Activated CD4-positive, alpha-beta T cell treated with anti-CD3 and anti-CD28 coated beads, Interleukin-2, amount 10 ng/mL, durations not matched to agents 7 days and 5 days (primary cell): Measurements from ENCODE around the gene NFKB1. TPM values are rescaled to one million over a fixed set of nuclear protein-coding genes. Genes with fewer than 3 reads are reported as not detected.
A peak's percentile ranks its signal among the peaks of the same experiment; 100 is the strongest.

Experiments used
- CTCF ChIA-PET: fragments of 350-600 bp; sonication (Branson Sonifier 250); formaldehyde crosslinking; loops from one replicate; lab custom pipeline; 2021; ENCODE audit warnings: antibody characterized with exemption; lab: Charles Lee
- POLR2A ChIA-PET: fragments of 350-600 bp; sonication (Branson Sonifier 250); formaldehyde crosslinking; loops from one replicate; lab custom pipeline; 2021; ENCODE audit warnings: antibody characterized with exemption; lab: Charles Lee
- DNase-seq: peaks from one replicate; pipeline ENCODE4 v3.0.0-alpha.2; 2020
- H3K27ac Mint-ChIP-seq: one replicate; pipeline ENCODE4 v1.8.0; 2021; ENCODE audit warnings: mild to moderate bottlenecking, moderate library complexity, mixed read lengths
- H3K27me3 Mint-ChIP-seq: one replicate; pipeline ENCODE4 v1.8.0; 2021; ENCODE audit warnings: mixed read lengths
- H3K36me3 Mint-ChIP-seq: one replicate; pipeline ENCODE4 v1.8.0; 2021; ENCODE audit warnings: low read depth, mixed read lengths
- H3K4me1 Mint-ChIP-seq: one replicate; pipeline ENCODE4 v1.8.0; 2021; ENCODE audit warnings: mixed read lengths
- H3K4me3 Mint-ChIP-seq: one replicate; pipeline ENCODE4 v1.8.0; 2021; ENCODE audit warnings: mild to moderate bottlenecking, moderate library complexity, mixed read lengths
- H3K9me3 Mint-ChIP-seq: one replicate; pipeline ENCODE4 v1.8.0; 2021; ENCODE audit warnings: mixed read lengths
- total RNA-seq, 2 experiments: library from RNA; stranded (reverse); gene quantifications; one replicate each; pipeline ENCODE4 v1.2.3, GENCODE V29; 2021

Gene NFKB1
- total RNA-seq, 2 experiments from 2014 or later: 135 to 142 TPM

DNA sequence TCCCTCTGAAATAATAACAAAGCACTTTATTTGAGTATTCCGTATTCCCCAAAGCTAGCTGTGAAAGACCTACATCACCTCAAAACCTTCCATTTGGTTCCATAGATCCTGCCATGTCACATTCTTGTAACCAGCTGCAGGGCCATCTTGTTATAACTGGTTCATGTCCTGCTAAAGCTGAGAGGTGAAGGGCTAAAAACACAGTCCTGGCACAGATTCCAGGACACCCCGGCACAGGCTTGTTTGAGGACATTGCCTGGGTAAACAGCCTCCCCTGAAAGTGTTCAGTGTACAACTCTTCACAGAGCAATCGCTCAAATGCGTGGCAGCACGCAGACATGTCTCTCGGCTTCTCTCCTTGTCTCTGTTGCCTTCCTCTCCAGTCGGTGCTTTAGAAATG, 130.5 kb downstream of the NFKB1 start:
- no peaks in the 10 kb centered on the region for H3K9me3 Mint-ChIP-seq
- no peak for DNase-seq
- peaks cover 31% of the 10 kb centered on the region for H3K36me3 Mint-ChIP-seq
- ChIA-PET CTCF (no interaction called here), POLR2A (no interaction called here)
- no peak overlapping the region for H3K4me3 Mint-ChIP-seq
- H3K27ac Mint-ChIP-seq: peak overlapping the region; percentile 15
- H3K4me1 Mint-ChIP-seq: peaks cover 49% of the 10 kb centered on the region
- no peaks in the 10 kb centered on the region for H3K27me3 Mint-ChIP-seq

DNA sequence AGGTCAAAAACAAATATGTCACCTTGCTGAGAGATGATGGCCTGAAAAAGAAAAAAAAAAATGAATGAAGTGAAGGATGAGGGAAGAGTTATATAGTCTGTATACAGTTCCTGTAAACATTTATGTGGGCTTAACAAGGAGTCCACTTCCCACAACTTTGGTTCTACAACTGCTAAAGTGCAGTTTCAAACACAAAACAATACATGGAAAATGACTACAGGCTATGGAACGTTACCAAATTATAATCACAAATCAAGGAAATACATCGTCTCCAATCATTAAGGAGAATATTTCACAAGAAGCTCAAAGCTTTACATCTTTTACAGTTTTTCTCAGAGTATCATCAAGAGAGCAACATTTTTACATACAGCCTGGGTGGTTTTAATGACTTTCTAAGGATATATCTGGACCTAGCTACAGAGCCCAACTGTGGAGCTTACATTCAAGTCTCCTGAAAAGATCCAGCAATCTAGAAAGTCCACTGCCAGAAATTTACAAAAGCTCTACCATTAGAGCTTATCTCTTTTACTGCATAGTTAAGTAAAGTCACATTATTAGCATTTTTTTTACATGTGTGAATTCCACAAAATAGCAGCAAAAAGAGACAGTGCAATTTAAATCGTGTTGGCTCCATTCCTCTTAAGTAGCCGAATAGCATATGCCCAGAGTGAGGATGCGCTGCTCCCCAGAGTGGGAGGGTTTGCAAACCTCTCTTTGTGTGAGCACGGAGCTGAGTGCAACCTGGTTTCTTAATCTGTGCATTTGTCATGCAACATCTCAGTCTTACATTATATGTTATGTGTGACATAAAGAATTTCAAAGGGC, 131.3 kb downstream of the NFKB1 start:
- Mint-ChIP-seq H3K27ac (no peak overlapping the region), H3K36me3 (peaks cover 33% of the 10 kb centered on the region), H3K4me3 (no peak overlapping the region), H3K4me1 (peaks cover 41% of the 10 kb centered on the region), H3K27me3 (no peaks in the 10 kb centered on the region), H3K9me3 (no peaks in the 10 kb centered on the region)
- ChIA-PET POLR2A (no interaction called here), CTCF (interaction anchor here (0.9 kb wide), 2 partner anchors 72 to 202 kb away, joined by 3 read pairs; no protein-coding TSS in a partner anchor)
- DNase-seq: no peak

DNA sequence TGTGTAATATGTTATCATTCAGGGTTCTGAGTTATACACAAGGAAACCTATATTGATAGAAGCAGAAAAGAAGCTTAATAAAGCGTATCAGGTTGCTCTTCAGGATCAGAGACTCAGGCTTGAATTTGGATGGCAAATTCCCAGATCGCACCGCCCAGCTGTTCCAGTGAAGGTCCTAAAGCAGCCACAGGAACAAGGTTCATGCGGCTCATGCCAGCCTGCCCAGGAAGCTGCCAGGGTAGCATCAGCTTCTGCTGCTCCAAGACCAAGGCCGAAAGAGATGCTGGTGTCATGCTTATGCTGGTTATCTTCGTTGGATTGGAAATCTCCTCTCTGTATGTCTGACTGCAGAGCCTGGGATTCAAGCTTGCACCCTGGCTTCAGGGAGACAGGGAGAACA, 131.9 kb downstream of the NFKB1 start:
- ChIA-PET POLR2A (no interaction called here), CTCF (interaction anchor here (0.9 kb wide), 2 partner anchors 71 to 202 kb away, joined by 3 read pairs; no protein-coding TSS in a partner anchor)
- Mint-ChIP-seq H3K4me1 (peaks cover 37% of the 10 kb centered on the region), H3K4me3 (no peak overlapping the region), H3K36me3 (peaks cover 38% of the 10 kb centered on the region), H3K27me3 (no peaks in the 10 kb centered on the region), H3K9me3 (no peaks in the 10 kb centered on the region), H3K27ac (no peak overlapping the region)
- no peak for DNase-seq

DNA sequence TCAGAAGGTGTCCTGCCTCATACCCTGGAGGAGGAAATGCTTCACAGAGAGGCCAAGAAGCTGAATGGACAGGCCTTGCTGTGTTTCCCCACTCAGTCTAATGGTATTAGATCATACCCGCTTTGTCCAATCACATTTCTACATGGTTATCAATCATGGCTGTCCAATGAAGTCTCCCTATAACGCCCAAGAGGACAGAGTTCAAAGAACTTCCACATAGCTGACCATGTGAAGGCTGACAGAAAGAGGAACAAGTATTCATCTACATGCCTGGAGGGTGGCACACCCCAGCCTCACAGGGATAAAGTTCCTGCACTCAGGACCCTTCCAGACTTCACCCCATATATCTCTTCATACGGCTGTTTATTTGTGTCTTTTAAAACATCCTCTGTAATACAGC, 136.2 kb downstream of the NFKB1 start:
- Mint-ChIP-seq H3K9me3 (no peaks in the 10 kb centered on the region), H3K36me3 (peaks cover 35% of the 10 kb centered on the region), H3K4me3 (no peak overlapping the region), H3K27me3 (no peaks in the 10 kb centered on the region), H3K4me1 (peaks cover 15% of the 10 kb centered on the region), H3K27ac (no peak overlapping the region)
- no peak for DNase-seq
- ChIA-PET POLR2A (no interaction called here), CTCF (interaction anchor here (0.6 kb wide), 1 partner anchor 36 kb away, joined by 3 read pairs; no protein-coding TSS in a partner anchor)

DNA sequence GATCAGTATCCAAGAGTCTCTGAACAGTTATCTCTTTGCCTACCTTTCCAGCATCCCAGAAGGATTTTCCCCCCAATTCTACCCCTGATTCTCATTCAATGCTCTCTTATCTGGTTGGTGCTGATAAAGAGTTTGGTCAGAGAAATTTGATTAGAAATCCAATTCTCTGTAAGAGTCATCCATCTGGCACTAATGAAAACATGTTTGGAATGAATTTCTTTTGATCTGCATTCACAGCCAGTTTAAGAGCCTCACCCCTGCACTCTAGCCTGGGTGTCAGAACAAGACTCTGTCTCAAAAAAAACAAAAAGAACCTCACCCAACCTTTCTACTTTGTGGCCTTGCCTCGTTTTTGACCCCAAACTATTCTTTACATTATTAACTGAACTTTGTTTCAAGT, 137.5 kb downstream of the NFKB1 start:
- no peaks in the 10 kb centered on the region for H3K9me3 Mint-ChIP-seq
- H3K4me3 Mint-ChIP-seq: no peak overlapping the region
- H3K27me3 Mint-ChIP-seq: no peaks in the 10 kb centered on the region
- CTCF ChIA-PET: no interaction called here
- POLR2A ChIA-PET: no interaction called here
- peak overlapping the region; percentile 68 for H3K27ac Mint-ChIP-seq
- H3K4me1 Mint-ChIP-seq: peaks cover 15% of the 10 kb centered on the region
- H3K36me3 Mint-ChIP-seq: peaks cover 31% of the 10 kb centered on the region
- DNase-seq: no peak

DNA sequence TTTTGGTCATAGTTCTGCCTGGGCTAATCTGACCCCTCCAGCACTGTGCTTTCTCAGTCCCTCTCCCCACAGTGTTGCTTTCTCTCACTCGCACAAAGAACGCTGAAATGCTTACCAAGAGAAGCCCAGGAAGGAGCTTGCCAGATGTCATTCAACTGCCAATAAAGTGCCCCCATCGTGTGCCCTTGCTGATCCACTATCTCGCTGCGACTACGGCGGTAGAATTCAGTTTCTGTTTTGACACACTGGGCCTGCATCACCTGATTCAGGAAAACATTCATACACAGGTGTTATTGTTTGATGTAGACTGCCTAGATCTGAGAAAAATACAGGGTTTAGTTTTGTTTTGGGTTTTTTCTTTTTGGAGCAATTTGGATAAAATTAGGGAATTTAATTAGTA, 138.4 kb downstream of the NFKB1 start:
- ChIA-PET CTCF (interaction anchor here (0.8 kb wide), 2 partner anchors 10 to 21 kb away, joined by 3 read pairs; no protein-coding TSS in a partner anchor), POLR2A (no interaction called here)
- H3K27ac Mint-ChIP-seq: peak overlapping the region; percentile 73
- no peaks in the 10 kb centered on the region for H3K27me3 Mint-ChIP-seq
- peak overlapping the region; percentile 39 for H3K4me3 Mint-ChIP-seq
- DNase-seq: peak; percentile 22
- H3K4me1 Mint-ChIP-seq: peaks cover 14% of the 10 kb centered on the region
- peaks cover 33% of the 10 kb centered on the region for H3K36me3 Mint-ChIP-seq
- H3K9me3 Mint-ChIP-seq: no peaks in the 10 kb centered on the region

DNA sequence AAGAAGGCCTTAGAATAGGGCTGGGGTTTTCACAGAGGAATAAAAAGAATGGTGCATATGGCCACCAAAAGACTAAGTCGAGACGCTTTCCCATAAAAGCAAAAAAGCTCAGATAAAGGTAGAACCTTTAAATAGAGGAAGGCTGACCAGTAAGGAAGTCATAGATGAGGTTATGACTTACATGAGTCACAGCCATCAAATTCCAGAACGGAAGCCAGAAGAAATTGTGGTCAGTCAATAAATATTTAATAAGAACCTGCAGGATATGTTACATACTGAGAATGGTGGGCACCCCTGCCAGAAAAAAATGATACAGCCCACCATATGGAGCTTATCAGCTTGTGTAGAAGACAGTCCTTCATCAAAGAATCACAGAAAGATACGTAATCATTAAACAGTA, 139.5 kb downstream of the NFKB1 start:
- CTCF ChIA-PET: no interaction called here
- no peak overlapping the region for H3K27ac Mint-ChIP-seq
- peaks cover 29% of the 10 kb centered on the region for H3K36me3 Mint-ChIP-seq
- POLR2A ChIA-PET: no interaction called here
- no peaks in the 10 kb centered on the region for H3K27me3 Mint-ChIP-seq
- no peak for DNase-seq
- H3K4me3 Mint-ChIP-seq: no peak overlapping the region
- peaks cover 12% of the 10 kb centered on the region for H3K4me1 Mint-ChIP-seq
- no peaks in the 10 kb centered on the region for H3K9me3 Mint-ChIP-seq

DNA sequence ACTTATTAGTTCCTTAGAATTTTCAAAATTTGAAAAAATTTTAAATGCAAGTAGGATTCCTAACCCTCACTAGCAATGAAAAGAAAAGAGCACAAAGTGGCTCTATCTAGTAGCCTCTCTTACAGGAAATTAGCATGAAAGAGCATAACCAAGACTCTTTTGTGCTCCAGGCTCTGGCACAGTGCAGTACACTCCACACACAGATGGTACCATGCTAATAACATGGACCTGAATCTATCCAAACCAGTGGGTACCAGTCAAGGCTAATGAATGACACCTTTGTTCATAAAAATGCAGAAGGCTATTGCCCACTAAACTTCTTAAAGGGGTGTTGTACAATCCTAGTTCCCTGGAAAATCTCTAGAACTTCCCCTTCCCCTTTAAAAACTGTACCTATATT, 140.6 kb downstream of the NFKB1 start:
- ChIA-PET CTCF (no interaction called here), POLR2A (no interaction called here)
- Mint-ChIP-seq H3K4me1 (peaks cover 18% of the 10 kb centered on the region), H3K4me3 (no peak overlapping the region), H3K36me3 (peaks cover 29% of the 10 kb centered on the region), H3K9me3 (no peaks in the 10 kb centered on the region), H3K27ac (no peak overlapping the region), H3K27me3 (no peaks in the 10 kb centered on the region)
- no peak for DNase-seq

DNA sequence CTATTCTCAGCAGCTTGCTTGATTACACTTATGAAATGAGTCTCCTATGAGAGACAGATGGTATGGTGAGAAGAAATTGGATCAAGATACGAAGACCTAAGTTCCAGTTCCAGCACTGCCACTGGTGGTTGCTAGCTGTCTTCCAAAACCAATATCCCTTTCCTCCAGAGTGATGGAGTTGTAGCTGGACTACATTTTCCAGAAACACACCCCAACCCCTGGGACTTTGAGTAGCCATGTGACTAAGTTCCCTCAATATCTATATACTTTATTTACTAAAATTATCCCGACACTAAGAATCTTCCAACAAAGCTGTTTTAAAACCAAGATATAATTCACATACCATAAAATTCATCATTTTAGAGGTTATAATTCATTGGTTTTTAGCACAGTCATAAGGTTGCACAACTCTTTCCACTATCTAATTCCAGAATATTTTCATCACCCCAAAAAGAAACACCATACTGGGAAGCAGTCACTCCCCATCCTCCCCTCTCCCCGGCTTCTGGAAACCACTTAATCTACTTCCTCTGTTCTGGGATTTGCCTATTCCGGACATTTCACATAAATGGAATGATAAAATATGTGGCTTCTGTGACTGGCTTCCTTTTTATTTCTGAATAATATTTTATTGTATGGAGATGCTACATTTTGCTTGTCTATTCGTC, 141.6 kb downstream of the NFKB1 start:
- no peak for DNase-seq
- Mint-ChIP-seq H3K4me1 (peaks cover 18% of the 10 kb centered on the region), H3K4me3 (no peak overlapping the region), H3K9me3 (no peaks in the 10 kb centered on the region), H3K27me3 (no peaks in the 10 kb centered on the region), H3K27ac (no peak overlapping the region), H3K36me3 (peaks cover 25% of the 10 kb centered on the region)
- ChIA-PET POLR2A (no interaction called here), CTCF (interaction anchor here (0.6 kb wide), 1 partner anchor 394 kb away, joined by 3 read pairs; no protein-coding TSS in a partner anchor)

DNA sequence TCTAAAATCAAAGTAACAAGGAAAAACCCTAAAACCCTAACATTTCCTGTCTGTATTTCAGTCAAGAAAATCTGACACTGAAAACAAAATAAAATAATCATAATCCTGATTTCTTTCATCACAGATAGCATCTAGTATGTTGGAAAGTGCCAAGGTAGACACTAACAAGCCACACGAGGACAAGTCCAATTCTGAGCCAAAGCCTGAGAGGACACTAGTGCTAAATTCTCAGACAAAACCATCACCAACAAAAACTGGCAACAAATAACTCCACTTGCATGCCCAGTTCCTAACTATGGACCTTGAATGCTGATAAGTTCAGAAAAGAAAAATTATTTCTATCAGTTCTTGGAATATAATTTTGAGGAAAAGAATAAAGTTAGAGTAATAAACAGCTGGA, 146.0 kb downstream of the NFKB1 start:
- Mint-ChIP-seq H3K36me3 (peaks cover 29% of the 10 kb centered on the region), H3K4me1 (peaks cover 6% of the 10 kb centered on the region), H3K27ac (no peak overlapping the region), H3K27me3 (no peaks in the 10 kb centered on the region), H3K4me3 (no peak overlapping the region), H3K9me3 (no peaks in the 10 kb centered on the region)
- CTCF ChIA-PET: interaction anchor here (0.9 kb wide), 1 partner anchor 13 kb away, joined by 4 read pairs; no protein-coding TSS in a partner anchor
- DNase-seq: no peak
- POLR2A ChIA-PET: no interaction called here

DNA sequence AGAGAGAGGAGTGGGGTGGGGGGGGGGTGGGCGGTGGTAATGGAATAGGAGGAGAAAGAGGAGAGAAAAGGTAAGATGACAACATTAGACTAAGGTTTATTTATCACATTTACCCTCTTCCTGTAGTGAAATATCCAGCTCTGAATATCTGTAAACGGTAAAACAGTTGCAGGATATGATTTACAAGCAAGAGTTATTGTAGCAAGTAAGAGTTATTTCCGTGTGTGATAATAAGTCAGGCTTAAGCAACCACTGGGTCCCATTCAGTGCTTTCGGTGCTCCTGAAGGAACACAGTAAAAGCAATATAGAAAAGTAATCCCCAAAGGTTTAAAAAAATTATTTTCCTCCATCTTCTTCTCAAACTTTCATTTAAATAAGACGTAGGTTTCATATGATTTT, 156.0 kb downstream of the NFKB1 start:
- Mint-ChIP-seq H3K4me1 (no peaks in the 10 kb centered on the region), H3K36me3 (peaks cover 2% of the 10 kb centered on the region), H3K4me3 (no peak overlapping the region), H3K27me3 (no peaks in the 10 kb centered on the region), H3K9me3 (peaks cover 2% of the 10 kb centered on the region), H3K27ac (no peak overlapping the region)
- POLR2A ChIA-PET: no interaction called here
- DNase-seq: no peak
- CTCF ChIA-PET: no interaction called here

DNA sequence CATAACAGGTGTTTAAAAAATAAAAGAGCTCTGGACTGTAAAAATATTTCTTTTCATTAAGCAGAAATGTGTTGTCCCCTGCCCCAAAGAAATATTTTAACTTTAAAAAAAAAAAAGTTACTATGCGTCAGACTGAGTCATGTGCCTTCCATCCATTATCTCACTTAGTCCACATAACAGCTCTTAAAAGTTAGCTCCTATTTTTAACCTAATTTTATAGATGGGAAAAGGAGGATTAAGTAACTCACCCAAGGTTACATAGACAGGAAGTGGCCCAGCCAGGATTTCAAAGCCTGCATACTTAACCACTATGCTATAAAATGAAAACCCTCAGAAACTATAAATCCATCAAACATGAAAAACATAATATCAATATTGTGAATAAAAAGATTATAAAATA, 161.9 kb downstream of the NFKB1 start:
- DNase-seq: no peak
- Mint-ChIP-seq H3K4me1 (peaks cover 6% of the 10 kb centered on the region), H3K27me3 (no peaks in the 10 kb centered on the region), H3K4me3 (no peak overlapping the region), H3K27ac (no peak overlapping the region), H3K36me3 (peaks cover 20% of the 10 kb centered on the region), H3K9me3 (peaks cover 2% of the 10 kb centered on the region)
- POLR2A ChIA-PET: no interaction called here
- CTCF ChIA-PET: interaction anchor here (0.6 to 1.3 kb wide), 3 partner anchors 10 to 228 kb away, joined by 3 to 4 read pairs (median 3); no protein-coding TSS in a partner anchor

DNA sequence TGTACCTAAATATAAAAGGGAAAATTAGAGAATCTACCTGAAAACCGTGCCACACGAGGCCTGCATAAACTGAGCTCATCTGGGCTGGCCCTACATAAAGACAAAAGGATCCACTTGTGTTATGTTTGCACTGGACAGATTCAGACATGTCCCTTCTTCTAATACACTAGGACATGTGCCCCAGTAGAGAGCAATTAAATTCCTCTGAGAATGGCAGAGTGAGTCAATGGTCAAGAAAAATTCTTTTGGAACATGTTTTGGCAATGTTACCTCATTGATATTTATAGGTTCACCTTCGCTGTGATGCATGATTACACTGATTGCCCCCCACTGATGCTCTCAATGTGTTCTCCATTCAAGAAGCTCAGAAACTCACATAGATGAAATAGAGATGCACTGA, 164.4 kb downstream of the NFKB1 start:
- peaks cover 2% of the 10 kb centered on the region for H3K9me3 Mint-ChIP-seq
- H3K27ac Mint-ChIP-seq: no peak overlapping the region
- no peak for DNase-seq
- H3K36me3 Mint-ChIP-seq: peaks cover 26% of the 10 kb centered on the region
- no peak overlapping the region for H3K4me3 Mint-ChIP-seq
- ChIA-PET CTCF (interaction anchor here (0.7 kb wide), 1 partner anchor 82 kb away, joined by 3 read pairs; no protein-coding TSS in a partner anchor), POLR2A (no interaction called here)
- H3K4me1 Mint-ChIP-seq: peaks cover 6% of the 10 kb centered on the region
- no peaks in the 10 kb centered on the region for H3K27me3 Mint-ChIP-seq
